ENCODE measurements around the gene NEB.

NEB gene

GRCh38 chr2:151526572-151527090 is 207.6 kb downstream of the NEB start:
- no peak overlapping the region for H3K4me3 ChIP-seq (ENCODE audit: low read depth, low read length)
- DNase-seq (ENCODE audit: low read depth, low spot score), result no peak
- no peak for TF ChIP-seq CTCF (IDR thresholded peaks at IDR 0.05; ENCODE audit: insufficient read depth, low read length, missing control alignments)
- CTCF ChIA-PET, result no interaction called here
- POLR2A ChIA-PET, result no interaction called here

GRCh38 chr2:151525821-151526373 is 208.4 kb downstream of the NEB start:
- DNase-seq (ENCODE audit: low read depth, low spot score), result no peak
- ChIA-PET POLR2A (no interaction called here), CTCF (no interaction called here)
- no peak for TF ChIP-seq CTCF (IDR thresholded peaks at IDR 0.05; ENCODE audit: insufficient read depth, low read length, missing control alignments)
- H3K4me3 ChIP-seq (ENCODE audit: low read depth, low read length), result no peak overlapping the region

GRCh38 chr2:151523850-151524249 is 210.4 kb downstream of the NEB start:
- ChIA-PET CTCF (no interaction called here), POLR2A (no interaction called here)
- TF ChIP-seq CTCF (IDR thresholded peaks at IDR 0.05; ENCODE audit: insufficient read depth, low read length, missing control alignments), result no peak
- H3K4me3 ChIP-seq (ENCODE audit: low read depth, low read length), result no peak overlapping the region
- DNase-seq (ENCODE audit: low read depth, low spot score), result peak; percentile 2

GRCh38 chr2:151522556-151522955 is 211.7 kb downstream of the NEB start:
- ChIA-PET CTCF (no interaction called here), POLR2A (no interaction called here)
- no peak overlapping the region for H3K4me3 ChIP-seq (ENCODE audit: low read depth, low read length)
- no peak for DNase-seq (ENCODE audit: low read depth, low spot score)
- TF ChIP-seq CTCF (IDR thresholded peaks at IDR 0.05; ENCODE audit: insufficient read depth, low read length, missing control alignments), result no peak

GRCh38 chr2:151520976-151521375 is 213.3 kb downstream of the NEB start:
- CTCF ChIA-PET, result no interaction called here
- no peak overlapping the region for H3K4me3 ChIP-seq (ENCODE audit: low read depth, low read length)
- no peak for TF ChIP-seq CTCF (IDR thresholded peaks at IDR 0.05; ENCODE audit: insufficient read depth, low read length, missing control alignments)
- DNase-seq (ENCODE audit: low read depth, low spot score), result no peak
- POLR2A ChIA-PET, result no interaction called here

- ChIA-PET CTCF (no interaction called here), POLR2A (no interaction called here)
- no peak for DNase-seq (ENCODE audit: low read depth, low spot score)
- no peak overlapping the region for H3K4me3 ChIP-seq (ENCODE audit: low read depth, low read length)
- TF ChIP-seq CTCF (IDR thresholded peaks at IDR 0.05; ENCODE audit: insufficient read depth, low read length, missing control alignments), result no peak
These were observed 215.5 kb downstream of the NEB start for GRCh38 chr2:151518802-151519201.
